Bronchial epithelial cell (primary cell): Measurements from ENCODE around the gene MET. TPM values are rescaled to one million over a fixed set of nuclear protein-coding genes. Genes with fewer than 3 reads are reported as not detected.

Source experiments
- DNase-seq: peaks from one replicate; pipeline ENCODE4 v3.0.0-alpha.2; 2010; ENCODE audit warnings: low read depth
- FAIRE-seq: peaks from 2 replicates; lab custom pipeline; 2011; peaks lifted over from hg19 to GRCh38; lab: Jason Lieb, UNC
- H3K27me3 ChIP-seq: 2 replicates; pipeline ENCODE4 v1.5.1; 2011; ENCODE audit warnings: low read length; ENCODE audit not compliant: control insufficient read depth, insufficient read depth
- H3K36me3 ChIP-seq: 2 replicates; pipeline ENCODE4 v1.5.1; 2011; ENCODE audit warnings: low read length; ENCODE audit not compliant: control insufficient read depth, insufficient read depth
- H3K4me3 ChIP-seq: 2 replicates; pipeline ENCODE4 v1.5.1; 2011; ENCODE audit warnings: mild to moderate bottlenecking, low read depth, low read length, control low read depth
- CTCF ChIP-seq: IDR thresholded peaks from 2 replicates; pipeline ENCODE4 v1.5.1; 2011; ENCODE audit warnings: mild to moderate bottlenecking, moderate library complexity, low read length, control low read depth, inconsistent platforms; ENCODE audit not compliant: insufficient read depth, severe bottlenecking
- total RNA-seq: library from RNA; depleted of rRNA; stranded (reverse); fragments of >200 nt; gene quantifications from 2 replicates; pipeline ENCODE4 v1.2.1, GENCODE V29; 2014

Gene MET
- total RNA-seq, 1 donor from 2014 or later, result 156 TPM

- Histone ChIP-seq H3K4me3 (no peak overlapping the region), H3K36me3 (peaks cover 9% of the 10 kb centered on the region), H3K27me3 (no peaks in the 10 kb centered on the region)
- no peak for TF ChIP-seq CTCF
- FAIRE-seq (no peak), DNase-seq (peak; percentile 98)
Observed at GRCh38 chr7:116776610-116777289, 104.8 kb downstream of the MET start.

- peak; percentile 75 for DNase-seq
- H3K27me3 ChIP-seq, result no peaks in the 10 kb centered on the region
- FAIRE-seq, result no peak
- peaks cover 11% of the 10 kb centered on the region for H3K36me3 ChIP-seq
- no peak for TF ChIP-seq CTCF
- no peak overlapping the region for H3K4me3 ChIP-seq
Observed at GRCh38 chr7:116777651-116778281, 105.8 kb downstream of the MET start.

GRCh38 chr7:116779216-116779615, 107.2 kb downstream of the MET start:
- Histone ChIP-seq H3K27me3 (no peaks in the 10 kb centered on the region), H3K36me3 (peaks cover 14% of the 10 kb centered on the region), H3K4me3 (no peak overlapping the region)
- no peak for FAIRE-seq
- TF ChIP-seq CTCF, result no peak
- DNase-seq, result no peak

- Histone ChIP-seq H3K27me3 (no peaks in the 10 kb centered on the region), H3K4me3 (no peak overlapping the region), H3K36me3 (peaks cover 12% of the 10 kb centered on the region)
- FAIRE-seq (no peak), DNase-seq (peak; percentile 25)
- no peak for TF ChIP-seq CTCF
Observed at GRCh38 chr7:116779931-116780330, 107.9 kb downstream of the MET start.

- FAIRE-seq, result no peak
- no peak for DNase-seq
- Histone ChIP-seq H3K27me3 (no peaks in the 10 kb centered on the region), H3K36me3 (peaks cover 14% of the 10 kb centered on the region), H3K4me3 (no peak overlapping the region)
- no peak for TF ChIP-seq CTCF
Observed at GRCh38 chr7:116780521-116780920, 108.5 kb downstream of the MET start.
